Type B pancreatic cell (in vitro differentiated cells): ENCODE data around the gene BATF. TPM values are rescaled to one million over a fixed set of nuclear protein-coding genes. Genes with fewer than 3 reads are reported as not detected.
A peak's percentile ranks its signal among the peaks of the same experiment; 100 is the strongest.

Source experiments
- DNase-seq: peaks from one replicate; pipeline ENCODE4 v3.0.0; 2021; ENCODE audit warnings: mixed read lengths; ENCODE audit not compliant: unreplicated experiment; ENCODE audit errors: extremely low spot score
- H3K27ac Mint-ChIP-seq: 2 replicates; pipeline ENCODE4 v1.8.0; 2021; ENCODE audit warnings: mild to moderate bottlenecking, mixed read lengths
- H3K27me3 Mint-ChIP-seq: 2 replicates; pipeline ENCODE4 v1.8.0; 2021; ENCODE audit warnings: mixed read lengths
- H3K36me3 Mint-ChIP-seq: 2 replicates; pipeline ENCODE4 v1.8.0; 2021; ENCODE audit warnings: mixed read lengths
- H3K4me1 Mint-ChIP-seq: one replicate; pipeline ENCODE4 v1.8.0; 2021; ENCODE audit warnings: mixed read lengths; ENCODE audit not compliant: unreplicated experiment
- H3K4me3 Mint-ChIP-seq: 2 replicates; pipeline ENCODE4 v1.8.0; 2021; ENCODE audit warnings: mild to moderate bottlenecking, mixed read lengths
- H3K9me3 Mint-ChIP-seq: 2 replicates; pipeline ENCODE4 v1.8.0; 2021; ENCODE audit warnings: mixed read lengths
- total RNA-seq: library from RNA; stranded (reverse); gene quantifications from 2 replicates; pipeline ENCODE4 v1.2.1, GENCODE V29; 2021; ENCODE audit warnings: low replicate concordance
- TF ChIP-seq, protein P1 (sequence below): fragments of 200-600 bp; sonication (generic); conservative IDR thresholded peaks from 2 replicates; pipeline ENCODE4 v1.5.0; 2021; ENCODE audit warnings: antibody characterized with exemption, mild to moderate bottlenecking

Gene BATF
- total RNA-seq, 1 donor from 2014 or later: 2.6 TPM

GRCh38 chr14:75513911-75514672 is 8.2 kb upstream of the BATF start:
- H3K27ac Mint-ChIP-seq: no peak overlapping the region
- no peaks in the 10 kb centered on the region for H3K9me3 Mint-ChIP-seq
- H3K36me3 Mint-ChIP-seq: no peaks in the 10 kb centered on the region
- no peak overlapping the region for H3K4me3 Mint-ChIP-seq
- TF ChIP-seq, protein P1, sequence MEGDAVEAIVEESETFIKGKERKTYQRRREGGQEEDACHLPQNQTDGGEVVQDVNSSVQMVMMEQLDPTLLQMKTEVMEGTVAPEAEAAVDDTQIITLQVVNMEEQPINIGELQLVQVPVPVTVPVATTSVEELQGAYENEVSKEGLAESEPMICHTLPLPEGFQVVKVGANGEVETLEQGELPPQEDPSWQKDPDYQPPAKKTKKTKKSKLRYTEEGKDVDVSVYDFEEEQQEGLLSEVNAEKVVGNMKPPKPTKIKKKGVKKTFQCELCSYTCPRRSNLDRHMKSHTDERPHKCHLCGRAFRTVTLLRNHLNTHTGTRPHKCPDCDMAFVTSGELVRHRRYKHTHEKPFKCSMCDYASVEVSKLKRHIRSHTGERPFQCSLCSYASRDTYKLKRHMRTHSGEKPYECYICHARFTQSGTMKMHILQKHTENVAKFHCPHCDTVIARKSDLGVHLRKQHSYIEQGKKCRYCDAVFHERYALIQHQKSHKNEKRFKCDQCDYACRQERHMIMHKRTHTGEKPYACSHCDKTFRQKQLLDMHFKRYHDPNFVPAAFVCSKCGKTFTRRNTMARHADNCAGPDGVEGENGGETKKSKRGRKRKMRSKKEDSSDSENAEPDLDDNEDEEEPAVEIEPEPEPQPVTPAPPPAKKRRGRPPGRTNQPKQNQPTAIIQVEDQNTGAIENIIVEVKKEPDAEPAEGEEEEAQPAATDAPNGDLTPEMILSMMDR: no peak
- H3K4me1 Mint-ChIP-seq: peaks cover 8% of the 10 kb centered on the region
- H3K27me3 Mint-ChIP-seq: no peaks in the 10 kb centered on the region
- DNase-seq: no peak

GRCh38 chr14:75514673-75515628 is 7.3 kb upstream of the BATF start:
- H3K4me3 Mint-ChIP-seq: no peak overlapping the region
- DNase-seq: no peak
- H3K4me1 Mint-ChIP-seq: peaks cover 8% of the 10 kb centered on the region
- TF ChIP-seq, protein P1: peak; percentile 23
- no peaks in the 10 kb centered on the region for H3K27me3 Mint-ChIP-seq
- no peaks in the 10 kb centered on the region for H3K9me3 Mint-ChIP-seq
- H3K36me3 Mint-ChIP-seq: no peaks in the 10 kb centered on the region
- H3K27ac Mint-ChIP-seq: no peak overlapping the region

DNA sequence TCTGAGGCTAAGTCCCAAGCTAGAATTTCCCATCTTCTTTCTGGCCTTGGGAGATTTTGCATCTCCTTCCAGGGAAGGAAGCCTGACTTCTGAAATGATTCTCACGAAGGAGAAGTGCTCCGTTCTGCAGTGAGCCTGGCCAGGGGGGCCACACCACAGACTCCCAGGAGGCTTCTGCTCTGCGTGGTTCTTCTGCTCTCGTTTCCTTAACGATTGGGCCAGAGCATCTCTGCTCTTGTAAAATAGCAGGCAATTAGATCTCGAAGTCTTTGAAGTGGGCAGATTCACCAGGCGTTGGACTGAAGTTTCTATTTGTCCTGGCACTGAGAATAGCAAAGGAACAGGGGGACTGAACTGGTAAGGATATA is 6.7 kb upstream of the BATF start:
- Mint-ChIP-seq H3K4me1 (peaks cover 8% of the 10 kb centered on the region), H3K27ac (no peak overlapping the region), H3K27me3 (no peaks in the 10 kb centered on the region), H3K9me3 (no peaks in the 10 kb centered on the region), H3K36me3 (no peaks in the 10 kb centered on the region), H3K4me3 (peak overlapping the region; percentile 20)
- no peak for DNase-seq
- TF ChIP-seq, protein P1: no peak

DNA sequence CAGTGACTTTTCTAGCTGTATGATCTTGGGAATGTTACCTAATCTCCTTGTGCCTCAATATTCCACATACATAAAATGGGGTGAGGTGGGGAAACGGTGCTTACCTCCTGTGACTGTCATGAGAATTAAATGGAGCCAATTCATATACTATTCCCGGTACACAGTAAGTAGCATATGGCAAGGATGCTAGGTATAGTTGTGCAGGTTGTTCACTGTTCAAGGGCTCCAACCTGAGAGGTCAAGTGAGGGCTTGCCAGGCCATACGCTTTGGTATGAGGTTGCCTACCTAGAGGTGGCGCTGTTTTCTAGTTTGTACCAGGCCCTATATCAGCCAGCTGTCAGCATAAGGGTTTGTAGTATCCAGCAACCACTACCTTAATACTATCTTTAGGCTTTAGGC is 3.6 kb upstream of the BATF start:
- no peak for DNase-seq
- Mint-ChIP-seq H3K36me3 (no peaks in the 10 kb centered on the region), H3K4me3 (no peak overlapping the region), H3K9me3 (peaks cover 5% of the 10 kb centered on the region), H3K27ac (no peak overlapping the region), H3K27me3 (peaks cover 3% of the 10 kb centered on the region), H3K4me1 (peaks cover 17% of the 10 kb centered on the region)
- TF ChIP-seq, protein P1: peak; percentile 22

GRCh38 chr14:75519394-75519793 is 2.9 kb upstream of the BATF start:
- Mint-ChIP-seq H3K4me3 (no peak overlapping the region), H3K9me3 (peaks cover 5% of the 10 kb centered on the region), H3K36me3 (no peaks in the 10 kb centered on the region), H3K27me3 (peaks cover 3% of the 10 kb centered on the region), H3K4me1 (peaks cover 17% of the 10 kb centered on the region), H3K27ac (peak overlapping the region; percentile 88)
- no peak for DNase-seq
- TF ChIP-seq, protein P1: no peak
